GM12891 (cell line): ENCODE measurements around the gene LYVE1.
A peak's percentile ranks its signal among the peaks of the same experiment; 100 is the strongest.

Experiments used
- DNase-seq: peaks from one replicate; pipeline ENCODE4 v3.0.0; 2011; ENCODE audit warnings: low spot score; ENCODE audit not compliant: insufficient read length
- FAIRE-seq: peaks from 2 replicates; lab custom pipeline; 2011; peaks lifted over from hg19 to GRCh38; lab: Jason Lieb, UNC
- PAX5 ChIP-seq: IDR thresholded peaks from 2 replicates; pipeline ENCODE4 v1.6.1; 2011; ENCODE audit warnings: low read length, moderate library complexity, mild to moderate bottlenecking; ENCODE audit not compliant: insufficient read depth, severe bottlenecking
- POLR2A ChIP-seq: IDR thresholded peaks from 2 replicates; pipeline ENCODE4 v1.6.1; 2011; ENCODE audit warnings: low read depth, low read length, control low read depth
- POLR2AphosphoS5 ChIP-seq: IDR thresholded peaks from 2 replicates; pipeline ENCODE4 v1.6.1; 2011; ENCODE audit warnings: low read depth, low read length, control low read depth
- POU2F2 ChIP-seq: IDR thresholded peaks from 2 replicates; pipeline ENCODE4 v1.6.1; 2011; ENCODE audit warnings: low read depth, mild to moderate bottlenecking, control low read depth, low read length, moderate library complexity
- SPI1 ChIP-seq: IDR thresholded peaks from 2 replicates; pipeline ENCODE4 v1.6.1; 2011; ENCODE audit warnings: low read depth, low read length, control low read depth
- TAF1 ChIP-seq: IDR thresholded peaks from 2 replicates; pipeline ENCODE4 v1.6.1; 2011; ENCODE audit warnings: low read depth, low read length, control low read depth

LYVE1 gene

GRCh38 chr11:10544491-10545465, 23.7 kb downstream of the LYVE1 start:
- DNase-seq (no peak), FAIRE-seq (no peak)
- TF ChIP-seq POLR2A, result no peak
- no peak for TF ChIP-seq PAX5
- no peak for TF ChIP-seq TAF1
- TF ChIP-seq POLR2AphosphoS5, result no peak
- TF ChIP-seq SPI1, result no peak
- TF ChIP-seq POU2F2, result no peak

- TF ChIP-seq PAX5 (no peak), POU2F2 (no peak), TAF1 (no peak), SPI1 (no peak), POLR2AphosphoS5 (no peak), POLR2A (no peak)
- no peak for DNase-seq
- no peak for FAIRE-seq
Observed at GRCh38 chr11:10543782-10544181, 24.7 kb downstream of the LYVE1 start.

- DNase-seq (no peak), FAIRE-seq (no peak)
- TF ChIP-seq TAF1 (no peak), SPI1 (no peak), POLR2A (no peak), POU2F2 (no peak), POLR2AphosphoS5 (no peak), PAX5 (no peak)
Observed at GRCh38 chr11:10542776-10543175, 25.7 kb downstream of the LYVE1 start.

GRCh38 chr11:10541561-10541930, 26.9 kb downstream of the LYVE1 start:
- DNase-seq (no peak), FAIRE-seq (no peak)
- no peak for TF ChIP-seq POLR2A
- TF ChIP-seq SPI1, result no peak
- no peak for TF ChIP-seq PAX5
- no peak for TF ChIP-seq POLR2AphosphoS5
- TF ChIP-seq POU2F2, result no peak
- TF ChIP-seq TAF1, result no peak

GRCh38 chr11:10540915-10541560, 27.4 kb downstream of the LYVE1 start, which contains the start of gene RNF141:
TSS of gene RNF141 (minus strand) at chr11:10541187. CDS start at chr11:10534158, 7,029 bp downstream.
- TF ChIP-seq POLR2A, result peak; percentile 70
- peak; percentile 76 for TF ChIP-seq POLR2AphosphoS5
- no peak for TF ChIP-seq PAX5
- TF ChIP-seq POU2F2, result no peak
- FAIRE-seq (peak; percentile 99), DNase-seq (peak; percentile 95)

- DNase-seq (no peak), FAIRE-seq (peak; percentile 68)
- TF ChIP-seq SPI1, result no peak
- no peak for TF ChIP-seq PAX5
- TF ChIP-seq POLR2A, result no peak
- TF ChIP-seq POU2F2, result no peak
- no peak for TF ChIP-seq POLR2AphosphoS5
- no peak for TF ChIP-seq TAF1
Observed at GRCh38 chr11:10540546-10540914, 27.9 kb downstream of the LYVE1 start.

GRCh38 chr11:10539339-10539738, 29.1 kb downstream of the LYVE1 start:
- no peak for FAIRE-seq
- no peak for DNase-seq
- TF ChIP-seq PAX5, result no peak
- TF ChIP-seq POLR2A, result no peak
- TF ChIP-seq SPI1, result no peak
- TF ChIP-seq POU2F2, result no peak
- TF ChIP-seq TAF1, result no peak
- no peak for TF ChIP-seq POLR2AphosphoS5

- no peak for FAIRE-seq
- DNase-seq, result no peak
- no peak for TF ChIP-seq POU2F2
- no peak for TF ChIP-seq POLR2AphosphoS5
- TF ChIP-seq PAX5, result no peak
- TF ChIP-seq SPI1, result no peak
- TF ChIP-seq TAF1, result no peak
- TF ChIP-seq POLR2A, result no peak
Observed at GRCh38 chr11:10538924-10539323, 29.5 kb downstream of the LYVE1 start.

GRCh38 chr11:10537600-10537999, 30.9 kb downstream of the LYVE1 start:
- TF ChIP-seq POLR2A (no peak), PAX5 (no peak), POLR2AphosphoS5 (no peak), POU2F2 (no peak), TAF1 (no peak), SPI1 (no peak)
- FAIRE-seq, result no peak
- no peak for DNase-seq
